CD14-positive monocyte (primary cell): ENCODE results near the gene RPS6KA5. TPM values are rescaled to one million over a fixed set of nuclear protein-coding genes. Genes with fewer than 3 reads are reported as not detected.

Source experiments
- DNase-seq, 3 donors: peaks; one replicate each; pipeline ENCODE4 v3.0.0-alpha.2; 2011 to 2022
- H2AFZ ChIP-seq: 2 replicates; pipeline ENCODE4 v1.6.0; 2012; ENCODE audit warnings: mild to moderate bottlenecking, low read depth, low read length, inconsistent platforms; ENCODE audit not compliant: insufficient read depth, poor library complexity, severe bottlenecking
- H3K27ac ChIP-seq, 2 donors: 1 replicate in 1 of 2; 2 replicates in 1 of 2; pipeline ENCODE4 v1.5.1; 2012 to 2013; ENCODE audit warnings: low read length in 2 of 2, control low read depth in 1 of 2, inconsistent platforms in 1 of 2, low read depth in 1 of 2, mild to moderate bottlenecking in 1 of 2
- H3K27me3 ChIP-seq, 2 donors: one replicate each; pipeline versions ENCODE4 v1.6.0 to v1.6.1; 2011 to 2013; ENCODE audit warnings: low read length in 2 of 2; ENCODE audit not compliant: control insufficient read depth in 2 of 2, insufficient read depth in 2 of 2
- H3K36me3 ChIP-seq, 2 donors: replicated peaks in 1 of 2; 1 replicate in 1 of 2; 2 replicates in 1 of 2; pipeline versions ENCODE4 v1.5.1 to v1.6.1; 2012 to 2013; ENCODE audit warnings: low read length in 2 of 2, control low read depth in 1 of 2, inconsistent platforms in 1 of 2, mild to moderate bottlenecking in 1 of 2; ENCODE audit not compliant: insufficient read depth in 2 of 2, control insufficient read depth in 1 of 2
- H3K4me1 ChIP-seq, 2 donors: 1 replicate in 1 of 2; 2 replicates in 1 of 2; pipeline versions ENCODE4 v1.5.1 to v1.6.1; 2012 to 2013; ENCODE audit warnings: low read length in 2 of 2, control low read depth in 1 of 2, inconsistent platforms in 1 of 2, mild to moderate bottlenecking in 1 of 2, moderate library complexity in 1 of 2; ENCODE audit not compliant: insufficient read depth in 2 of 2, control insufficient read depth in 1 of 2
- H3K4me2 ChIP-seq: replicated peaks from 2 replicates; pipeline ENCODE3; 2012; ENCODE audit warnings: low read length, moderate library complexity, mild to moderate bottlenecking; ENCODE audit not compliant: poor library complexity, severe bottlenecking; ENCODE audit errors: extremely low read depth
- H3K4me3 ChIP-seq, 3 experiments: fragments of 200-600 bp in 1 of 3; sonication (generic) in 1 of 3; replicated peaks in 1 of 3; 1 replicate in 2 of 3; 2 replicates in 1 of 3; pipeline ENCODE4 v1.5.1; 2011 to 2013; ENCODE audit warnings: low read length in 3 of 3, mild to moderate bottlenecking in 3 of 3, control low read depth in 2 of 3, low read depth in 2 of 3, inconsistent platforms in 1 of 3, moderate library complexity in 1 of 3
- H3K79me2 ChIP-seq: 2 replicates; pipeline ENCODE4 v1.6.0; 2012; ENCODE audit warnings: mild to moderate bottlenecking, control low read depth, inconsistent platforms, low read length, moderate library complexity; ENCODE audit not compliant: insufficient read depth
- H3K9ac ChIP-seq: 2 replicates; pipeline ENCODE4 v1.6.0; 2017; ENCODE audit warnings: low read length, mild to moderate bottlenecking; ENCODE audit not compliant: insufficient read depth, poor library complexity, severe bottlenecking
- H3K9me3 ChIP-seq, 2 donors: replicated peaks in 1 of 2; 1 replicate in 1 of 2; 2 replicates in 1 of 2; pipeline versions ENCODE4 v1.5.1 to v1.6.1; 2012 to 2013; ENCODE audit warnings: low read length in 2 of 2, control low read depth in 1 of 2; ENCODE audit not compliant: control insufficient read depth in 1 of 2, insufficient read depth in 1 of 2
- H4K20me1 ChIP-seq: 2 replicates; pipeline ENCODE4 v1.6.0; 2012; ENCODE audit warnings: mild to moderate bottlenecking, low read length, control low read depth, moderate library complexity; ENCODE audit not compliant: insufficient read depth
- H3K27ac Mint-ChIP-seq, 7 donors: one replicate each; pipeline ENCODE4 v1.8.0; 2020; ENCODE audit warnings: mild to moderate bottlenecking in 7 of 7, mixed read lengths in 7 of 7, moderate library complexity in 6 of 7, inconsistent platforms in 2 of 7
- H3K27me3 Mint-ChIP-seq, 3 donors: one replicate each; pipeline ENCODE4 v1.8.0; 2021 to 2022; ENCODE audit warnings: low read depth in 3 of 3, mild to moderate bottlenecking in 3 of 3, mixed read lengths in 3 of 3, moderate library complexity in 3 of 3, inconsistent platforms in 1 of 3
- H3K36me3 Mint-ChIP-seq, 2 donors: one replicate each; pipeline ENCODE4 v1.8.0; 2020; ENCODE audit warnings: mixed read lengths in 2 of 2, inconsistent platforms in 1 of 2, mild to moderate bottlenecking in 1 of 2
- H3K4me1 Mint-ChIP-seq: one replicate; pipeline ENCODE4 v1.8.0; 2020; ENCODE audit warnings: mild to moderate bottlenecking, mixed read lengths
- H3K4me3 Mint-ChIP-seq, 2 donors: one replicate each; pipeline ENCODE4 v1.8.0; 2020; ENCODE audit warnings: mild to moderate bottlenecking in 2 of 2, mixed read lengths in 2 of 2, moderate library complexity in 1 of 2
- H3K9me3 Mint-ChIP-seq, 7 donors: one replicate each; pipeline ENCODE4 v1.8.0; 2020 to 2022; ENCODE audit warnings: mixed read lengths in 7 of 7, mild to moderate bottlenecking in 6 of 7, moderate library complexity in 6 of 7, inconsistent platforms in 2 of 7
- CTCF ChIP-seq: fragments of 200-600 bp; IDR thresholded peaks from one replicate; pipeline ENCODE4 v1.8.0; 2022; ENCODE audit warnings: antibody characterized with exemption, mild to moderate bottlenecking
- WGBS: methylation state at CpG from one replicate; pipeline ENCODE4 v1.1.5; 2013; ENCODE audit warnings: missing lambda C conversion rate; ENCODE audit not compliant: insufficient coverage; 5-methylcytosine and 5-hydroxymethylcytosine counted together
- intact Hi-C, 2 donors: fragments of 100-400 bp; cut with micrococcal nuclease; formaldehyde crosslinking; loops; one replicate each; pipeline versions ENCODE4 v1.15.0 to v1.15.1; 2023
- polyA plus RNA-seq, 3 donors: library from polyadenylated mRNA; depleted of rRNA in 1 of 3; unstranded in 2 of 3; stranded (reverse) in 1 of 3; fragments of 300-500 nt in 2 of 3; fragments of >200 nt in 1 of 3; fragmentation: Illumina TruSeq in 2 of 3; gene quantifications; 1 replicate in 2 of 3; 2 replicates in 1 of 3; pipeline ENCODE4 v1.2.3, GENCODE V29; 2012 to 2021

RPS6KA5 gene
- polyA plus RNA-seq, 3 donors, result 4.4 to 10.1 (median 7.9) TPM

GRCh38 chr14:90850487-90850886 lies 210.0 kb downstream of the RPS6KA5 start:
- intact Hi-C loops, result no loop called here
- Mint-ChIP-seq H3K27ac (no peak overlapping the region), H3K27me3 (peaks cover 0 to 2% (median 0%) of the 10 kb centered on the region in 3 donors), H3K4me1 (no peaks in the 10 kb centered on the region), H3K36me3 (peaks cover 0 to 5% of the 10 kb centered on the region in 2 donors), H3K9me3 (peaks cover 0 to 2% (median 0%) of the 10 kb centered on the region in 7 donors), H3K4me3 (no peak overlapping the region)
- Histone ChIP-seq H3K79me2 (no peaks in the 10 kb centered on the region), H2AFZ (no peak overlapping the region), H3K27me3 (no peaks in the 10 kb centered on the region), H3K4me3 (no peak overlapping the region), H3K9me3 (no peaks in the 10 kb centered on the region), H3K36me3 (no peaks in the 10 kb centered on the region), H3K9ac (no peak overlapping the region), H4K20me1 (no peaks in the 10 kb centered on the region), H3K4me1 (no peaks in the 10 kb centered on the region), H3K4me2 (no peak overlapping the region), H3K27ac (no peak overlapping the region)
- 58% methylated on average over 2 of the region's 3 CpGs for WGBS
- no peak for DNase-seq
- TF ChIP-seq CTCF, result no peak

GRCh38 chr14:90849787-90850444 lies 210.5 kb downstream of the RPS6KA5 start:
- no peak overlapping the region for H3K9ac ChIP-seq
- no peak overlapping the region for H3K27ac Mint-ChIP-seq
- no peak overlapping the region for H3K4me2 ChIP-seq
- H3K36me3 Mint-ChIP-seq, result peaks cover 0 to 5% of the 10 kb centered on the region in 2 donors
- DNase-seq, result no peak
- H3K79me2 ChIP-seq, result no peaks in the 10 kb centered on the region
- H3K9me3 ChIP-seq, result no peaks in the 10 kb centered on the region
- no peak for TF ChIP-seq CTCF
- H3K27me3 ChIP-seq, result no peaks in the 10 kb centered on the region
- H4K20me1 ChIP-seq, result no peaks in the 10 kb centered on the region
- H3K4me1 Mint-ChIP-seq, result no peaks in the 10 kb centered on the region
- H3K4me3 Mint-ChIP-seq, result no peak overlapping the region
- H3K4me1 ChIP-seq, result no peaks in the 10 kb centered on the region
- H3K4me3 ChIP-seq, result no peak overlapping the region
- no peak overlapping the region for H2AFZ ChIP-seq
- peaks cover 0 to 2% (median 0%) of the 10 kb centered on the region in 3 donors for H3K27me3 Mint-ChIP-seq
- no peaks in the 10 kb centered on the region for H3K36me3 ChIP-seq
- WGBS, result 86% methylated on average over 4 of the region's 7 CpGs
- intact Hi-C loops, result no loop called here
- peaks cover 0 to 2% (median 0%) of the 10 kb centered on the region in 7 donors for H3K9me3 Mint-ChIP-seq
- no peak overlapping the region for H3K27ac ChIP-seq
